Testis (tissue), 2 donors: ENCODE results near the gene TPRN.

Experiments
- POLR2A ChIP-seq: fragments of 450-650 bp; IDR thresholded peaks from one replicate; pipeline ENCODE4 v1.6.1; 2017; ENCODE audit warnings: antibody characterized with exemption, mild to moderate bottlenecking, moderate library complexity
- TF ChIP-seq, protein P1 (sequence below), 3 experiments: fragments of 450-650 bp in 2 of 3; fragments of 200-600 bp in 1 of 3; sonication (generic) in 1 of 3; IDR thresholded peaks; one replicate each; pipeline ENCODE4 v1.5.1; 2016 to 2019; ENCODE audit warnings: antibody characterized with exemption in 3 of 3, mild to moderate bottlenecking in 2 of 3, moderate library complexity in 1 of 3

- no peak for TF ChIP-seq POLR2A
- TF ChIP-seq, protein P1, sequence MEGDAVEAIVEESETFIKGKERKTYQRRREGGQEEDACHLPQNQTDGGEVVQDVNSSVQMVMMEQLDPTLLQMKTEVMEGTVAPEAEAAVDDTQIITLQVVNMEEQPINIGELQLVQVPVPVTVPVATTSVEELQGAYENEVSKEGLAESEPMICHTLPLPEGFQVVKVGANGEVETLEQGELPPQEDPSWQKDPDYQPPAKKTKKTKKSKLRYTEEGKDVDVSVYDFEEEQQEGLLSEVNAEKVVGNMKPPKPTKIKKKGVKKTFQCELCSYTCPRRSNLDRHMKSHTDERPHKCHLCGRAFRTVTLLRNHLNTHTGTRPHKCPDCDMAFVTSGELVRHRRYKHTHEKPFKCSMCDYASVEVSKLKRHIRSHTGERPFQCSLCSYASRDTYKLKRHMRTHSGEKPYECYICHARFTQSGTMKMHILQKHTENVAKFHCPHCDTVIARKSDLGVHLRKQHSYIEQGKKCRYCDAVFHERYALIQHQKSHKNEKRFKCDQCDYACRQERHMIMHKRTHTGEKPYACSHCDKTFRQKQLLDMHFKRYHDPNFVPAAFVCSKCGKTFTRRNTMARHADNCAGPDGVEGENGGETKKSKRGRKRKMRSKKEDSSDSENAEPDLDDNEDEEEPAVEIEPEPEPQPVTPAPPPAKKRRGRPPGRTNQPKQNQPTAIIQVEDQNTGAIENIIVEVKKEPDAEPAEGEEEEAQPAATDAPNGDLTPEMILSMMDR (IDR thresholded peaks at IDR 0.05), result no peak
Observed at GRCh38 chr9:137186385-137186784, 14.2 kb downstream of the TPRN start.
